Ovary (tissue), 9 donors: ENCODE data around the gene CRIP1. TPM values are rescaled to one million over a fixed set of nuclear protein-coding genes. Genes with fewer than 3 reads are reported as not detected.

Experiments
- DNase-seq, 5 donors: peaks; one replicate each; pipeline ENCODE4 v3.0.0-alpha.2; 2019 to 2020
- H3K27ac ChIP-seq, 2 donors: fragments of 200-600 bp; one replicate each; pipeline versions ENCODE4 v1.5.1 to v1.8.0; 2019 to 2022
- H3K27me3 ChIP-seq: fragments of 200-600 bp; one replicate; pipeline ENCODE4 v1.8.0; 2022
- H3K36me3 ChIP-seq: fragments of 200-600 bp; sonication (generic); one replicate; pipeline ENCODE4 v1.5.1; 2019
- H3K4me1 ChIP-seq: one replicate; pipeline ENCODE4 v1.8.1; 2013; ENCODE audit warnings: mild to moderate bottlenecking, moderate library complexity; ENCODE audit not compliant: insufficient read depth
- H3K4me3 ChIP-seq: fragments of 200-600 bp; sonication (generic); one replicate; pipeline ENCODE4 v1.5.1; 2017
- H3K9me3 ChIP-seq, 2 donors: fragments of 200-600 bp in 1 of 2; sonication (generic) in 1 of 2; one replicate each; pipeline versions ENCODE4 v1.5.1 to v1.8.1; 2013 to 2019; ENCODE audit warnings: mild to moderate bottlenecking in 1 of 2, moderate library complexity in 1 of 2
- EP300 ChIP-seq: sonication (generic); formaldehyde crosslinking; IDR thresholded peaks from one replicate; pipeline ENCODE4 v1.6.1; 2017; ENCODE audit warnings: antibody characterized with exemption
- POLR2A ChIP-seq: fragments of 450-650 bp; IDR thresholded peaks from one replicate; pipeline ENCODE4 v1.6.1; 2017; ENCODE audit warnings: antibody characterized with exemption, mild to moderate bottlenecking, moderate library complexity
- WGBS, 3 donors: extraction: QIAGEN DNeasy Blood & Tissue Kit in 1 of 3; methylation state at CpG; one replicate each; pipeline versions ENCODE4 v1.1.5 to v1.1.7; 2013 to 2017; 5-methylcytosine and 5-hydroxymethylcytosine counted together
- intact Hi-C, 4 donors: fragments of 100-400 bp; cut with DNase I; formaldehyde crosslinking; loops; one replicate each; pipeline versions ENCODE4 v1.11.0 to v1.15.1; 2022 to 2023
- polyA plus RNA-seq, 2 donors: library from polyadenylated mRNA; stranded (reverse); fragments of 200-250 nt in 1 of 2; fragments of 350-450 nt in 1 of 2; fragmentation: Illumina TruSeq in 1 of 2; extraction: RNeasy Lipid Tissue Mini Kit (QIAGEN cat#74804) in 1 of 2; gene quantifications; one replicate each; pipeline ENCODE4 v1.2.3, GENCODE V29; 2013 to 2014
- total RNA-seq, 7 donors: library from RNA; depleted of rRNA in 2 of 7; stranded (reverse); fragments of >200 nt in 2 of 7; fragmentation: NEBNext Ultra II Directional in 3 of 7; extraction: Animal tissue kit (Norgen Biotek cat#: 25700) in 3 of 7; gene quantifications; one replicate each; pipeline versions ENCODE4 v1.1.0 to v1.2.4, GENCODE V29; 2016 to 2023
- TF ChIP-seq, protein P1 (sequence below), 3 donors: fragments of 450-650 bp in 2 of 3; fragments of 200-600 bp in 1 of 3; IDR thresholded peaks; one replicate each; pipeline versions ENCODE4 v1.5.1 to v1.8.0; 2016 to 2022; ENCODE audit warnings: antibody characterized with exemption in 3 of 3, mild to moderate bottlenecking in 1 of 3
- donor health status: DM: no; HTN: no; CAD: no; lungs with moderate emphysema.
- donor health status: DM: no; HTN: no; CAD: no.
- donor health status: Bipolar disorder and iron deficiency.
- donor health status: DM: yes; HTN: yes; CAD: no.
- donor health status: DM: no; HTN: no; CAD: no.
- donor health status: DM: yes; HTN: yes; CAD: no.

Gene CRIP1
- total and polyA plus RNA-seq, 9 donors: 3.2 to 116 (median 26.4) TPM

DNA sequence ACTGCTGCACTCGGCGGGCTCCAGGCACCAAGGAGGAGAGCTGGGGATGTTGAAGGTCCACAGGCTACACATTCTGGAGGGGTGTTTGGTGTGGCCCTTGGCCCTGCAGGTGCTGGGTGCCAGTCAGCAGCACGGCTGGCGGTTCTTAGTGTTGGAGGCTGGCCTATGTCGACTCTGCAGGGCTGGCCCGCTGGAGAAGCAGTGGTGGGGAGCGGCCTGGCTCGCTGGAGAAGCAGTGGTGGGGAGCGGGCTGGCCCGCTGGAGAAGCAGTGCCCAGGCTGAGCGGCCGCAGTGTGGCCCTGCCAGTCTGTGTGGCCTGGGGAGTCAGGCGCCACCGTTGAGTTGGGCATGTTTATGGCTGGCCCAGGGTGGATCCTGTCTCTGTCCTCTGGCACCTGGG is 39.7 kb upstream of the CRIP1 start:
- DNase-seq: no peak
- TF ChIP-seq, protein P1, sequence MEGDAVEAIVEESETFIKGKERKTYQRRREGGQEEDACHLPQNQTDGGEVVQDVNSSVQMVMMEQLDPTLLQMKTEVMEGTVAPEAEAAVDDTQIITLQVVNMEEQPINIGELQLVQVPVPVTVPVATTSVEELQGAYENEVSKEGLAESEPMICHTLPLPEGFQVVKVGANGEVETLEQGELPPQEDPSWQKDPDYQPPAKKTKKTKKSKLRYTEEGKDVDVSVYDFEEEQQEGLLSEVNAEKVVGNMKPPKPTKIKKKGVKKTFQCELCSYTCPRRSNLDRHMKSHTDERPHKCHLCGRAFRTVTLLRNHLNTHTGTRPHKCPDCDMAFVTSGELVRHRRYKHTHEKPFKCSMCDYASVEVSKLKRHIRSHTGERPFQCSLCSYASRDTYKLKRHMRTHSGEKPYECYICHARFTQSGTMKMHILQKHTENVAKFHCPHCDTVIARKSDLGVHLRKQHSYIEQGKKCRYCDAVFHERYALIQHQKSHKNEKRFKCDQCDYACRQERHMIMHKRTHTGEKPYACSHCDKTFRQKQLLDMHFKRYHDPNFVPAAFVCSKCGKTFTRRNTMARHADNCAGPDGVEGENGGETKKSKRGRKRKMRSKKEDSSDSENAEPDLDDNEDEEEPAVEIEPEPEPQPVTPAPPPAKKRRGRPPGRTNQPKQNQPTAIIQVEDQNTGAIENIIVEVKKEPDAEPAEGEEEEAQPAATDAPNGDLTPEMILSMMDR (IDR thresholded peaks at IDR 0.05): no peak
- Histone ChIP-seq H3K36me3 (no peaks in the 10 kb centered on the region), H3K9me3 (no peaks in the 10 kb centered on the region), H3K4me3 (no peak overlapping the region), H3K27me3 (no peaks in the 10 kb centered on the region), H3K4me1 (no peaks in the 10 kb centered on the region), H3K27ac (no peak overlapping the region)
- intact Hi-C loops: no loop called here
- 71 to 79% (median 73%) methylated on average over 14 of the region's 14 CpGs for WGBS, 3 donors

DNA sequence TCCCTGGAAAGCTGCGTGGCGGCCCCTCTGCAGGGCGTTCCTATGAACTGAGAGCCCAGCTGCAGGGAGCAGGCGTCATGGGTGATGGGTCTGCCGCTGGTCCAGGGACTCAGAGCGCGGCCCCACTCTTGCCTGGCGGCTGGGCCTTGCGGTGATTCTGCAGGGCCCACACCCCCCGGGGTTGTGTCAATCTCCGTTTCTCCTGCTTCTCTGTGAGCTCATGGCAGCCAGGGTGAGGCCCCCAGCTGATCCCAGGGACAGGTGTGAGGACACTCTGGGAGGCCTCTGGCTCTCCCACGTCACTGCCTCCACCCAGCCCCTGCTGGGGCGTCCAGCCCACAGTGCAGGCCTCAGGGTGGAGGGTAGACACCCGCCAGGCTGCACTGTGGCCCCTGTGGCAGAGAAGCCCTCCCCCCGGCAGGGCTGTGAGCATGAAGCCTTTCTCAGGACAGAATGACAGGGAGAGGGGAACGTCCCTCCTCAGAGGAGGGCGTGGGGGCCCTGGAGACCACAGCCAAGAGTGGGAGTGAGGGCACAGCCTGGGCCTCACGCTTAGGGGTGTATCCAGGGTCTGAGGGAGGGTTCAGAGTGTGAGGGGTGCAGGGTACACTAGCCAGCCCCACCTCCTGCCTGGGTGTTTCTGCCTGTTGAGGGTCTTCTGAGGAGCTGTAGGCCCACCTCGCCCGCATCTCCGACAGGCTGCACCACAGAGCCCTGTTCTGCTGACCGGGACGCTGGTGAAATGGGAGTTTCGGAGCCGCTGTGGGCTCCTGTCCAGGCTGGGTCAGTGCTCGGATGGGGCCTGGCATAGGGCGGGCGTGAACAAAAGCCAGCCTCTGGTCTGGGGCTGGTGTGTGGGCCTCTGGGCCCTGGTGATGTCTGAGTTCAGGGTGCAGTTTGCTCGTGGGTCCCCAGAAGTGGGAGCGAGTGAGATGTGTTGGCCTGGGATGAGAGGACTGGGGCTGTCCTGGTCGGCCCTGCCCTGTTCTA is 38.7 kb upstream of the CRIP1 start:
- Histone ChIP-seq H3K36me3 (no peaks in the 10 kb centered on the region), H3K27ac (no peak overlapping the region)
- intact Hi-C loops: no loop called here

DNA sequence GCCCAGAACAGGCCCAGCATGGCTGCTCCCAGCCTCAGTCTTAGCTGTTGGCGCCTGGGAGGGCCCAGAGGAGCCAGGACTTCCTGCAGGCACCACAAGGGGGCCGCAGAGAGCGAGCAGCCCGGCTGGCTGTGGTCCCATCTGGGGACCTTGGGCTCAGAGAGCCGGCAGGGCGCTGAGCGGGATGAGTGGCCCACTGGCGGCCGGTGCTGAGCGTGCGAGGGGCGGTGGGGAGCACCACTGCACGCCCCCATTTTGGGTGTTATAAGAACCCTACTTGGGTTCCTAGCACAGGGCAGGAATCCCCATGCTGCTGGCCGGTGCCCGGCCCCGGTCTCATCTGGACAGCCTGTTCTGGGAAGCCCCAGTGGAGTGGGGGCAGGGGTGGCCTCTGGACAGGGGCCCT is 38.0 kb upstream of the CRIP1 start:
- Histone ChIP-seq H3K4me1 (no peaks in the 10 kb centered on the region), H3K27me3 (no peaks in the 10 kb centered on the region), H3K27ac (no peak overlapping the region), H3K4me3 (no peak overlapping the region), H3K36me3 (no peaks in the 10 kb centered on the region), H3K9me3 (no peaks in the 10 kb centered on the region)
- peak in 4 of 5 donors; percentile 66 to 74 (median 69) for DNase-seq
- TF ChIP-seq, protein P1 (IDR thresholded peaks at IDR 0.05): peak; percentile 53 to 78 (median 59)
- TF ChIP-seq EP300 (no peak), POLR2A (no peak)
- WGBS, 3 donors: 26 to 51% (median 43%) methylated on average over 6 to 16 of the region's 16 CpGs
- intact Hi-C loops: no loop called here

More for the DNA sequence above, 38.7 kb upstream of the CRIP1 start:
- no peaks in the 10 kb centered on the region for H3K27me3 ChIP-seq
- no peaks in the 10 kb centered on the region for H3K9me3 ChIP-seq
- DNase-seq: no peak
- no peaks in the 10 kb centered on the region for H3K4me1 ChIP-seq
- no peak for TF ChIP-seq POLR2A
- TF ChIP-seq EP300: no peak
- TF ChIP-seq, protein P1 (IDR thresholded peaks at IDR 0.05): no peak
- H3K4me3 ChIP-seq: no peak overlapping the region
- WGBS, 3 donors: 79 to 86% (median 84%) methylated on average over 31 of the region's 31 CpGs

DNA sequence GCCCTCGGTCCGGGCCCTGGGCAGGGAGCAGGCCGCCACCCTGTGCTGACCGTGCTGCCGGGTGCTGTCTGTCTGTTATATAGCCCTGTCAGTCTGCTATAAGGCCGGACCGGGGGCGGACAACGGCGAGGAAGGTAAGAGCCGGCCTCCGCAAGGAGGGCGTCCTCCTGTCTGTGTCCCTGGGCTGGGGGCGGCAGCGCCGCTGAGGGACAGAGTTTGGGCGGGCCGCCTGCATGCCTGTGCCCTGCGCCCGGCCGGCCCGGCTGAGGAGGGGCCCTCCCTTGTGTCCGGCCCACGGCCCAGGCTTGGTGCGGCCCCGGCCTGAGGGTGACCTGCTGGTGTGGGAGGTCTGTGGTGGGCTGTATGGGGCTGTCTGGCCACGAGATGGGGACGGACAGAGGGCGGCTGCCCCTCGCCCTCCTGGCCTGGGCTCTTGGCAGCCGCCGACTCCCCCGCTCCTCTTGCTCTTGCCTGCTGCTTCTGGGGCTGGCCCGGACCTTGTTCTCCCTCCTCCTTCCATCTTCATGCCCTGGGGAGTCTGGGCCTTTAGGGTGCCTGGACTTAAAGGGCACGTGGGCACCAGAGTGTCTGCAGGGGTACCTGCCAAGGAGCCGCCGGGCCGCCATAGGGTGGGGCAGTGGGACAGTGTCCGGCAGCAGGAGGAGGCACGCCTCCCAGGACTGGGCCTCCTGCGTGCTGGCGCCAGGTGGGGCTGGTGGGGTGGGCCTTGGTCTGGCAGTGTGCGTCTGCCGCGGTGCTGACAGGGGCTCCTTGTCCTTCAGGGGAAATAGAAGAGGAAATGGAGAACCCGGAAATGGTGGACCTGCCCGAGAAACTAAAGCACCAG is 37.2 kb upstream of the CRIP1 start:
- Histone ChIP-seq H3K4me1 (no peaks in the 10 kb centered on the region), H3K9me3 (no peaks in the 10 kb centered on the region), H3K4me3 (no peak overlapping the region), H3K27me3 (no peaks in the 10 kb centered on the region), H3K27ac (no peak overlapping the region), H3K36me3 (no peaks in the 10 kb centered on the region)
- WGBS, 3 donors: 88 to 91% (median 88%) methylated on average over 38 to 47 of the region's 47 CpGs
- TF ChIP-seq, protein P1 (IDR thresholded peaks at IDR 0.05): no peak
- TF ChIP-seq EP300: no peak
- no peak for TF ChIP-seq POLR2A
- DNase-seq: no peak
- intact Hi-C loops: no loop called here
